BLaER1 treated with 17β-estradiol and CSF1 and Interleukin-3, amounts not matched to agents 10 nM and 100 nM (cell line): Measurements from ENCODE around the gene TNNC1.
A peak's percentile ranks its signal among the peaks of the same experiment; 100 is the strongest.

ENCODE experiments used
- H3K27ac ChIP-seq, 11 experiments: shearing (Covaris generic); formaldehyde crosslinking; 2 replicates each; pipeline ENCODE4 v1.8.1; 2022
- H3K27me3 ChIP-seq, 11 experiments: shearing (Covaris generic); formaldehyde crosslinking; 2 replicates each; pipeline ENCODE4 v1.8.1; 2022
- H3K36me3 ChIP-seq, 11 experiments: shearing (Covaris generic); formaldehyde crosslinking; 2 replicates each; pipeline ENCODE4 v1.8.1; 2022
- H3K4me1 ChIP-seq, 10 experiments: shearing (Covaris generic); formaldehyde crosslinking; 2 replicates each; pipeline ENCODE4 v1.8.1; 2022
- H3K4me2 ChIP-seq, 11 experiments: shearing (Covaris generic); formaldehyde crosslinking; 2 replicates each; pipeline ENCODE4 v1.8.1; 2022
- H3K4me3 ChIP-seq, 10 experiments: shearing (Covaris generic); formaldehyde crosslinking; 2 replicates each; pipeline ENCODE4 v1.8.1; 2022
- H3K9ac ChIP-seq, 11 experiments: shearing (Covaris generic); formaldehyde crosslinking; 2 replicates each; pipeline ENCODE4 v1.8.1; 2022
- H3K9me3 ChIP-seq, 11 experiments: shearing (Covaris generic); formaldehyde crosslinking; replicated peaks in 1 of 11; 2 replicates each; pipeline ENCODE4 v1.8.1; 2022
- H4K20me1 ChIP-seq, 11 experiments: shearing (Covaris generic); formaldehyde crosslinking; 2 replicates each; pipeline ENCODE4 v1.8.1; 2022
- Cebpa-rat ChIP-seq, 11 experiments: shearing (Covaris generic); IDR thresholded peaks; 2 replicates each; pipeline ENCODE4 v1.8.1; 2022

Gene TNNC1

DNA sequence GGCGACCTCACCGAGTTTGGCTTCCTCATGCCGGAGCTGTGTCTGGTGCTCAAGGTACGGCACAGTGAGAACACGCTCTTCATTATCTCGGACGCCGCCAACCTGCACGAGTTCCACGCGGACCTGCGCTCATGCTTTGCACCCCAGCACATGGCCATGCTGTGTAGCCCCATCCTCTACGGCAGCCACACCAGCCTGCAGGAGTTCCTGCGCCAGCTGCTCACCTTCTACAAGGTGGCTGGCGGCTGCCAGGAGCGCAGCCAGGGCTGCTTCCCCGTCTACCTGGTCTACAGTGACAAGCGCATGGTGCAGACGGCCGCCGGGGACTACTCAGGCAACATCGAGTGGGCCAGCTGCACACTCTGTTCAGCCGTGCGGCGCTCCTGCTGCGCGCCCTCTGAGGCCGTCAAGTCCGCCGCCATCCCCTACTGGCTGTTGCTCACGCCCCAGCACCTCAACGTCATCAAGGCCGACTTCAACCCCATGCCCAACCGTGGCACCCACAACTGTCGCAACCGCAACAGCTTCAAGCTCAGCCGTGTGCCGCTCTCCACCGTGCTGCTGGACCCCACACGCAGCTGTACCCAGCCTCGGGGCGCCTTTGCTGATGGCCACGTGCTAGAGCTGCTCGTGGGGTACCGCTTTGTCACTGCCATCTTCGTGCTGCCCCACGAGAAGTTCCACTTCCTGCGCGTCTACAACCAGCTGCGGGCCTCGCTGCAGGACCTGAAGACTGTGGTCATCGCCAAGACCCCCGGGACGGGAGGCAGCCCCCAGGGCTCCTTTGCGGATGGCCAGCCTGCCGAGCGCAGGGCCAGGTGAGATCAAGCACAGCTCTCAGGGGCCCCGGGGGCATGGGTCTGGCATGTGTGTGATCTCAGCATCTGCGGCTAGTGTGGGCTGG lies 34.2 kb upstream of the TNNC1 start:
- peak overlapping the region; percentile 3 to 98 (median 89); a peak in 18 of 22 replicates for H3K27ac ChIP-seq
- H3K4me2 ChIP-seq: peak overlapping the region in 8 of 11 experiments; percentile 7 to 100 (median 90); a peak in 14 of 22 replicates
- H4K20me1 ChIP-seq: peaks cover 0 to 6% (median 0%) of the 10 kb centered on the region in 11 experiments; a peak in 1 of 22 replicates
- peak overlapping the region in 7 of 11 experiments; percentile 17 to 77 (median 41); a peak in 8 of 22 replicates for H3K9ac ChIP-seq
- no peak for TF ChIP-seq Cebpa-rat (IDR thresholded peaks at IDR 0.05)
- H3K36me3 ChIP-seq: peaks cover 68 to 84% (median 76%) of the 10 kb centered on the region in 11 experiments
- H3K9me3 ChIP-seq: no peaks in the 10 kb centered on the region
- peaks cover 60 to 100% (median 99%) of the 10 kb centered on the region in 10 experiments for H3K4me1 ChIP-seq
- H3K27me3 ChIP-seq: no peaks in the 10 kb centered on the region
- H3K4me3 ChIP-seq: no peak overlapping the region

DNA sequence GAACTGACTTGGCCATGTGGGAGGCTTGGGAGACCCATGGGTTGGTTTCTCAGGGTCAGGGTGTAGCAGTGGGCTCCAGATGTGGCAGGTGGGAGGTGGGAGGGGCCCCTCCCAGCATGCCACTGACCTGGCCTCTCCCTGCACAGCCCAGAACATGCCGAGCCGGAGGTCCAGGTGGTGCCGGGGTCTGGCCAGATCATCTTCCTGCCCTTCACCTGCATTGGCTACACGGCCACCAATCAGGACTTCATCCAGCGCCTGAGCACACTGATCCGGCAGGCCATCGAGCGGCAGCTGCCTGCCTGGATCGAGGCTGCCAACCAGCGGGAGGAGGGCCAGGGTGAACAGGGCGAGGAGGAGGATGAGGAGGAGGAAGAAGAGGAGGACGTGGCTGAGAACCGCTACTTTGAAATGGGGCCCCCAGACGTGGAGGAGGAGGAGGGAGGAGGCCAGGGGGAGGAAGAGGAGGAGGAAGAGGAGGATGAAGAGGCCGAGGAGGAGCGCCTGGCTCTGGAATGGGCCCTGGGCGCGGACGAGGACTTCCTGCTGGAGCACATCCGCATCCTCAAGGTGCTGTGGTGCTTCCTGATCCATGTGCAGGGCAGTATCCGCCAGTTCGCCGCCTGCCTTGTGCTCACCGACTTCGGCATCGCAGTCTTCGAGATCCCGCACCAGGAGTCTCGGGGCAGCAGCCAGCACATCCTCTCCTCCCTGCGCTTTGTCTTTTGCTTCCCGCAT lies 33.4 kb upstream of the TNNC1 start:
- Histone ChIP-seq H3K36me3 (peaks cover 68 to 84% (median 76%) of the 10 kb centered on the region in 11 experiments), H3K27me3 (no peaks in the 10 kb centered on the region), H3K9ac (peak overlapping the region in 10 of 11 experiments; percentile 19 to 79 (median 72); a peak in 13 of 22 replicates), H4K20me1 (peaks cover 0 to 6% (median 0%) of the 10 kb centered on the region in 11 experiments; a peak in 1 of 22 replicates), H3K4me2 (peak overlapping the region in 10 of 11 experiments; percentile 74 to 100 (median 86); a peak in 19 of 22 replicates), H3K9me3 (no peaks in the 10 kb centered on the region), H3K4me3 (no peak overlapping the region; a peak in 2 of 20 replicates), H3K4me1 (peaks cover 60 to 100% (median 98%) of the 10 kb centered on the region in 10 experiments), H3K27ac (peak overlapping the region; percentile 18 to 98 (median 89); a peak in 19 of 22 replicates)
- TF ChIP-seq Cebpa-rat (IDR thresholded peaks at IDR 0.05): no peak

DNA sequence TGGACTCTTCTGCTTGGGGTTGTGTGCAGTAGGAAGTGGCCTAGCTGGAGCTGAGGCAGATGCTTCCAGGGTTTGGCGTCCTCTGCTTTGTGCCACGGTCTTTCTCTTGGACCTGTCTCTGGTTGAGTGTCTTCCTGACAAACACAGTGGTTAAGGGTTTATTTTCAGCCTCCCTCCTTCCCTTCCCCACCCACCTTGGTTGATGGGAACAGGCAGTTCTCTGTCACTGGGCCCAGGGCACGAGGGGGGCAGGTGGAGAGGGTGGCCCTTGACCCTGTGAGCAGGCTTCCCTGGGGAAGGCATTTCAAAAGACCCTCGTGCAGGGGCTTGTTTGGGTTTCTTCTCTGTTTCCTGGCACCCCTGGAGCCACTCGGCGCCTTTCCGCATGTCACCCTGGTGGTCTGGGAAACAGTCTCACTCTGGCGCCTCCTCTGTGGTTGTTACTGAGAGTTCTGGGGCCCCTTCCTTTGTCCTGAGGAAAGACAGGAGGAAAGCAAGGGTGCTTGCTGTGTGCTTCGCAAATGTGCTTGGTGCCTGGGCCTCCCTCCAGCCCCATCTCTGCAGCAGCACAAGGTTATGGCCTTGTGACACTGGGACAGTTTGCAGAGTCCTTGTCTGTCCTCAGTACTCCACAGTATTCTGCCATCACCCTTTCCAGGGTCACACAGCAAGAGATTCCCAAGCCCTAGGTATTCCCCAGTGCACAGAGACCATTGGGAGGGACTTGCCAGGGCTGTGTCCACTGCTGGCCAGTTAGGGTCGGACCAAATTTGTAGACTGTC lies 31.0 kb upstream of the TNNC1 start:
- Histone ChIP-seq H3K36me3 (peaks cover 72 to 90% (median 86%) of the 10 kb centered on the region in 11 experiments), H3K9ac (peak overlapping the region; percentile 48 to 79 (median 71); a peak in 21 of 22 replicates), H3K27ac (peak overlapping the region; percentile 56 to 98 (median 89); a peak in 21 of 22 replicates), H3K4me2 (peak overlapping the region; percentile 71 to 100 (median 84)), H3K4me1 (peaks cover 39 to 100% (median 89%) of the 10 kb centered on the region in 10 experiments), H3K4me3 (peak overlapping the region in 1 of 10 experiments; percentile 46; a peak in 2 of 20 replicates), H4K20me1 (no peaks in the 10 kb centered on the region), H3K9me3 (no peaks in the 10 kb centered on the region), H3K27me3 (no peaks in the 10 kb centered on the region)
- TF ChIP-seq Cebpa-rat (IDR thresholded peaks at IDR 0.05): no peak

DNA sequence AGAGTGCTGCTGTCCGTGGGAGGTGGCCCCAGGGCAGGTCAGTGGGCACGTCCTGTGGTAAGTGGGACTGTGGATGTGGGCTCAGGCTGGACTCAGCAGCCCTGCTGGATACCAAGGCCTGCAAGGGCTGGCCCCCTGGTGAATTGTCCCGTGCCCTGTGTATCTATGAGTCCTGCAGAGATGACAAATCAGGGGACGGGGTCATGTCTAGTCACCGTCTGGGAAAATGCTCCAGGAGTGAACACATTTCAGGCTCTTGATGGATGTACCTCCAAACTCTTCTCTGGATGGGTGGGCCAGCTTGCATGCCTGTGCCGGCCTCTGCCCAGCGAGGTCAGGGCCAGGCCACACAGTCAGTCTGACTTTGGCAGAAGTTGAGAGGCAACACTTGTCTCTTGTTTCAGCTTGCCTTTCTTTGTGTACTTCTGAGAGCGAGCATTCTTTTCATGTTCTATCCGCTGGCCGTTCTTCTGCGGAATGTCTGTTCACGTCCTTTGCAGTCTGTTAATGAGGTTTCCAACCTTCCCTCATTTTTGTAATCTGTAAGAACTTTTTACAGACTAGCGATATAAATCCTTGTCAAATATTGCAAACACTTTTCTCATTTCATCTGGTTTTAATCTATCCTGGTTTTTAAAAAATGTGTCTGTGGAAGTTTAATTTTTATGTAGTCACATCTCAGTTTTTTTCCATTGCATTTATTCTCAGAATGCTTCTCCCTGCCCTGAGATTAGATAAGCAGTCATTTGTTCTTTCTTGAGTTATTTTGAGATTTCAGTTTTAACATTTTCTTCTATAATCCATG lies 29.9 kb upstream of the TNNC1 start:
- no peaks in the 10 kb centered on the region for H3K9me3 ChIP-seq
- peaks cover 31 to 100% (median 86%) of the 10 kb centered on the region in 10 experiments for H3K4me1 ChIP-seq
- H3K4me2 ChIP-seq: peak overlapping the region in 10 of 11 experiments; percentile 2 to 84 (median 60); a peak in 18 of 22 replicates
- H3K36me3 ChIP-seq: peaks cover 72 to 90% (median 86%) of the 10 kb centered on the region in 11 experiments
- peak overlapping the region in 10 of 11 experiments; percentile 4 to 98 (median 88); a peak in 18 of 22 replicates for H3K27ac ChIP-seq
- H3K27me3 ChIP-seq: no peaks in the 10 kb centered on the region
- H3K4me3 ChIP-seq: no peak overlapping the region
- peak overlapping the region in 8 of 11 experiments; percentile 1 to 61 (median 31); a peak in 9 of 22 replicates for H3K9ac ChIP-seq
- no peak for TF ChIP-seq Cebpa-rat (IDR thresholded peaks at IDR 0.05)
- no peaks in the 10 kb centered on the region for H4K20me1 ChIP-seq

DNA sequence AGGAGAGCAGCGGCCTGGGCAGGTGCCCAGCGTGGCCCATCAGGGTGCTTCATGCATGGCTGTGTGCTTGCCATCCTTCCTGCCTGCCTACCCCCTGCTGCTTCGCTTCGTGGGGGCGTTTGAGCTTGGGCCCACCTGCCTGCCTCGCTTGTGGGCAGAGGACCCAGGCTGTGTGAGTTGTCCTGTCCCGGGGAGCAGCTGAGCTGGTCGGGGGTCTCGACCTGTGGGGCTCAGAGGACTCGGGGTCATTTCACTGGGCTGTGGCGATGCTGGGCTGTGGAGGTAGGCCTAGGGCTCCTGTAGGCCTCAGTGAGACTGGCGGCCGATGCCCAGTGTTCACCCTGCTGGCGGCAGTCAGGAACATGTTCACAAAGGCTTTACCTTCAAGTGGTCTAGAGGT lies 29.2 kb upstream of the TNNC1 start:
- Histone ChIP-seq H3K4me1 (peaks cover 31 to 100% (median 83%) of the 10 kb centered on the region in 10 experiments), H3K9ac (peak overlapping the region in 6 of 11 experiments; percentile 1 to 38 (median 32); a peak in 5 of 22 replicates), H3K4me3 (no peak overlapping the region), H4K20me1 (no peaks in the 10 kb centered on the region), H3K36me3 (peaks cover 73 to 91% (median 87%) of the 10 kb centered on the region in 11 experiments), H3K27me3 (no peaks in the 10 kb centered on the region), H3K9me3 (no peaks in the 10 kb centered on the region), H3K27ac (peak overlapping the region in 10 of 11 experiments; percentile 4 to 98 (median 88); a peak in 19 of 22 replicates), H3K4me2 (peak overlapping the region in 9 of 11 experiments; percentile 28 to 84 (median 62); a peak in 16 of 22 replicates)
- TF ChIP-seq Cebpa-rat (IDR thresholded peaks at IDR 0.05): no peak

DNA sequence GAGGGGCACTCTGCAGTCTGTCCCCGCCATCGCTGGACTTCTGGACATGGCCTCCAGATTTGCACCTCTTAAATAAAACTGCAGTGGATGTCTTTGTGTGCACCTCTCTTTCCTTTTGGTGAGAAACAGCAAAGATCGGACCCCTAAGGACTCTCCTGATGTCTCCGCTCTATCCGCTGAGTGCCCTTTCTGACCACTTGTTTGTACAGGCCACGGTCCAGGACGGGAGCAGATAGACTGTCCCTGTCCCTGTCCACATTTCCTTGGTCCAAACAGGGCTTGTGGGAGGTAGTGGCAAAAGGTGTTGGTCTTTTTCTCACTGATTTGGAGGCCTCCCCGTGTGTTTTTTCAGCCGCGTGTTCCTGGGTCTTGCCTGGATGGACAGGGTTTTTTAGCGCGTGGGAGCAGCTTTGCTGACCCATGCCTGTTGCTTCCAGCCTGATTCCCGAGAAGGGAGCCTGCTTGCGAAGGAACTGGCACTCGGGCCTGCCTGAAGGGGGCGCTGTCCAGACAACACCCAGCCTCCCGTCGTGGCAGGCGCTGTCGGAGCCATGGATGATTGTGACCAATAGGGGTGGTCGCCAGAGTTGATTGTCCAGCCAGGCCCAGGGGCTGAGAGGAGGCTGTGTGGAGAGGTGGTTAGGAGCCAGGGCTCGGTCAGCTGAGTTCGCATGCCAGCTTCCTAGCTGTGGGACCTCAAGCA lies 28.1 kb upstream of the TNNC1 start:
- H3K4me1 ChIP-seq: peaks cover 31 to 100% (median 80%) of the 10 kb centered on the region in 10 experiments
- no peaks in the 10 kb centered on the region for H4K20me1 ChIP-seq
- no peaks in the 10 kb centered on the region for H3K9me3 ChIP-seq
- H3K27ac ChIP-seq: peak overlapping the region in 3 of 11 experiments; percentile 21 to 98 (median 95); a peak in 5 of 22 replicates
- H3K9ac ChIP-seq: peak overlapping the region in 1 of 11 experiments; percentile 7; a peak in 1 of 22 replicates
- peak overlapping the region in 5 of 11 experiments; percentile 57 to 67 (median 62); a peak in 6 of 22 replicates for H3K4me2 ChIP-seq
- no peak for TF ChIP-seq Cebpa-rat (IDR thresholded peaks at IDR 0.05)
- H3K36me3 ChIP-seq: peaks cover 73 to 91% (median 87%) of the 10 kb centered on the region in 11 experiments
- H3K27me3 ChIP-seq: no peaks in the 10 kb centered on the region
- H3K4me3 ChIP-seq: no peak overlapping the region
